Caco-2 (cell line): ENCODE data around the gene PARP11. TPM values are rescaled to one million over a fixed set of nuclear protein-coding genes. Genes with fewer than 3 reads are reported as not detected.

Source experiments
- BruUV-seq: library from RNA; stranded (reverse); fragments of 400-500 nt; replicated peaks from 2 replicates; lab custom pipeline; 2021; lab: Mats Ljungman, UMichigan
- CTCF ChIA-PET: fragments of 300-600 bp; sonication (Branson Sonifier 250); formaldehyde crosslinking; loops from one replicate; lab custom pipeline; 2022; ENCODE audit warnings: antibody characterized with exemption; lab: Charles Lee
- POLR2A ChIA-PET: fragments of 300-600 bp; sonication (Branson Sonifier 250); formaldehyde crosslinking; loops from one replicate; lab custom pipeline; 2022; ENCODE audit warnings: antibody characterized with exemption; lab: Charles Lee
- DNase-seq, 2 experiments: peaks; one replicate each; pipeline versions ENCODE4 v3.0.0 to v3.0.0-alpha.2; 2020 to 2022
- H3K27me3 ChIP-seq: replicated peaks from 2 replicates; pipeline ENCODE4 v1.6.0; 2011; ENCODE audit warnings: low read length; ENCODE audit not compliant: control insufficient read depth, insufficient read depth
- H3K36me3 ChIP-seq: 2 replicates; pipeline ENCODE4 v1.5.1; 2011; ENCODE audit warnings: low read length; ENCODE audit not compliant: control insufficient read depth, insufficient read depth
- H3K4me1 ChIP-seq: fragments of 250-450 bp; sonication (Bioruptor Pico); 2 replicates; pipeline ENCODE4 v1.5.1; 2020; ENCODE audit warnings: mild to moderate bottlenecking
- H3K4me3 ChIP-seq: 2 replicates; pipeline ENCODE4 v1.5.1; 2011; ENCODE audit warnings: low read depth, mild to moderate bottlenecking, control low read depth, low read length
- H3K9me3 ChIP-seq: fragments of 250-450 bp; sonication (Bioruptor Pico); 2 replicates; pipeline ENCODE4 v1.5.1; 2020; ENCODE audit warnings: mild to moderate bottlenecking, moderate library complexity
- H3K27ac Mint-ChIP-seq: one replicate; pipeline ENCODE4 v1.8.0; 2022; ENCODE audit warnings: mixed read lengths; ENCODE audit not compliant: unreplicated experiment
- H3K27me3 Mint-ChIP-seq: one replicate; pipeline ENCODE4 v1.8.0; 2022; ENCODE audit warnings: mixed read lengths; ENCODE audit not compliant: insufficient read depth, unreplicated experiment
- H3K36me3 Mint-ChIP-seq: one replicate; pipeline ENCODE4 v1.8.0; 2022; ENCODE audit warnings: mild to moderate bottlenecking, mixed read lengths; ENCODE audit not compliant: insufficient read depth, unreplicated experiment
- H3K4me1 Mint-ChIP-seq: one replicate; pipeline ENCODE4 v1.8.0; 2022; ENCODE audit warnings: low read depth, mixed read lengths; ENCODE audit not compliant: unreplicated experiment
- H3K4me3 Mint-ChIP-seq: one replicate; pipeline ENCODE4 v1.8.0; 2022; ENCODE audit warnings: mild to moderate bottlenecking, moderate library complexity, mixed read lengths; ENCODE audit not compliant: unreplicated experiment
- H3K9me3 Mint-ChIP-seq: one replicate; pipeline ENCODE4 v1.8.0; 2022; ENCODE audit warnings: mixed read lengths; ENCODE audit not compliant: unreplicated experiment
- intact Hi-C: fragments of 100-400 bp; cut with micrococcal nuclease; formaldehyde crosslinking; loops from one replicate; pipeline ENCODE4 v1.10.0; 2022; ENCODE audit not compliant: unreplicated experiment
- total RNA-seq: library from RNA; stranded (reverse); gene quantifications from 2 replicates; pipeline ENCODE4 v1.2.3, GENCODE V29; 2022
- TF ChIP-seq, protein P1 (sequence below), 2 experiments: fragments of 200-600 bp in 1 of 2; IDR thresholded peaks; 1 replicate in 1 of 2; 2 replicates in 1 of 2; pipeline versions ENCODE4 v1.5.1 to v1.8.0; 2011 to 2022; ENCODE audit warnings: antibody characterized with exemption in 1 of 2, control low read depth in 1 of 2, inconsistent platforms in 1 of 2, low read depth in 1 of 2, low read length in 1 of 2, mild to moderate bottlenecking in 1 of 2, moderate library complexity in 1 of 2; ENCODE audit not compliant: insufficient read depth in 1 of 2, severe bottlenecking in 1 of 2, unreplicated experiment in 1 of 2

PARP11 gene
- total RNA-seq, 1 experiment from 2014 or later, result 18.1 TPM

DNA sequence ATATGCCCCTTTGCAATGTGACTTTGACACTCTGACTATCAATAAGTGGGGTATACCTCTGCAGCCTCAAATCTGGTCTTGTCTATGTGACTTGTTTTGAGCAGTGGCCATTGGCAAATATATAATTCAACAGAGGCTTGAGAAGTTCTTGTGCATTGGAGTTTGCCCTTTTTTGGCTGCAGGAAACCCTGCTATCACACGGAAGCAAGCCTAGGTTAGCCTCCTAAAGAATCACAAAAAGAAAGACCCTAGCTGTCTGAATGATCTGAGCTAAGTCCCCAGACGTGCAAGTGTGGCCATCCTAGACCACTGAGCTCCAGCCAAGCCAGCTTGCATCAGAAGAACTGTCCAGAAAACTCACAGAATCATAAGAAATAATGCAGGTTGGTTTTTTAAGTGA, 31.8 kb upstream of the PARP11 start:
- Histone ChIP-seq H3K9me3 (no peaks in the 10 kb centered on the region), H3K4me1 (no peaks in the 10 kb centered on the region), H3K27me3 (no peaks in the 10 kb centered on the region), H3K4me3 (no peak overlapping the region), H3K36me3 (no peaks in the 10 kb centered on the region)
- ChIA-PET POLR2A (no interaction called here), CTCF (no interaction called here)
- Mint-ChIP-seq H3K36me3 (no peaks in the 10 kb centered on the region), H3K4me3 (no peak overlapping the region), H3K4me1 (no peaks in the 10 kb centered on the region), H3K27me3 (no peaks in the 10 kb centered on the region), H3K9me3 (peaks cover 13% of the 10 kb centered on the region), H3K27ac (no peak overlapping the region)
- TF ChIP-seq, protein P1, sequence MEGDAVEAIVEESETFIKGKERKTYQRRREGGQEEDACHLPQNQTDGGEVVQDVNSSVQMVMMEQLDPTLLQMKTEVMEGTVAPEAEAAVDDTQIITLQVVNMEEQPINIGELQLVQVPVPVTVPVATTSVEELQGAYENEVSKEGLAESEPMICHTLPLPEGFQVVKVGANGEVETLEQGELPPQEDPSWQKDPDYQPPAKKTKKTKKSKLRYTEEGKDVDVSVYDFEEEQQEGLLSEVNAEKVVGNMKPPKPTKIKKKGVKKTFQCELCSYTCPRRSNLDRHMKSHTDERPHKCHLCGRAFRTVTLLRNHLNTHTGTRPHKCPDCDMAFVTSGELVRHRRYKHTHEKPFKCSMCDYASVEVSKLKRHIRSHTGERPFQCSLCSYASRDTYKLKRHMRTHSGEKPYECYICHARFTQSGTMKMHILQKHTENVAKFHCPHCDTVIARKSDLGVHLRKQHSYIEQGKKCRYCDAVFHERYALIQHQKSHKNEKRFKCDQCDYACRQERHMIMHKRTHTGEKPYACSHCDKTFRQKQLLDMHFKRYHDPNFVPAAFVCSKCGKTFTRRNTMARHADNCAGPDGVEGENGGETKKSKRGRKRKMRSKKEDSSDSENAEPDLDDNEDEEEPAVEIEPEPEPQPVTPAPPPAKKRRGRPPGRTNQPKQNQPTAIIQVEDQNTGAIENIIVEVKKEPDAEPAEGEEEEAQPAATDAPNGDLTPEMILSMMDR (IDR thresholded peaks at IDR 0.05; ENCODE audit: insufficient read depth in 1 of 2, low read depth in 1 of 2, low read length in 1 of 2, severe bottlenecking in 1 of 2, unreplicated experiment in 1 of 2), result no peak
- intact Hi-C loops, result no loop called here
- no TSS peak for BruUV-seq
- no peak for DNase-seq

DNA sequence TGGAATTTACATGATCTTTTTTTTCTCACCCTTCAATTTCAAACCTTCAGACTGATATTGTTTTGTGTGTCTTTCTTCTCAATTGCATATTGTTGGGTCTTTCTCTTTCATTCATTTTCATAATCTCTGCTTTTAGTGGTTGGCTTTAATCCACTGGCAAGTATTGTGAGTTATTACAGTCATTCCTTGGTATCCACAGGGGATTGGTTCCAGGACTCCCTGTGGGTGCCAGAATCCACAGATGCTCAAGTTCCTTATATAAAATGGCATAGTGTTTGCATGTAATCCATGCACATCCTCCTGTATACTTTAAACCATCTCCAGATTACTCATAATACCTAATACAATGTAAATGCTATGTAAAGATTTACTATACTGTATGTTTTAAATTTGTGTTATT, 29.7 kb upstream of the PARP11 start:
- BruUV-seq, result no TSS peak
- H3K9me3 Mint-ChIP-seq, result peaks cover 10% of the 10 kb centered on the region
- no peaks in the 10 kb centered on the region for H3K36me3 Mint-ChIP-seq
- Histone ChIP-seq H3K36me3 (no peaks in the 10 kb centered on the region), H3K4me3 (no peak overlapping the region), H3K4me1 (peaks cover 15% of the 10 kb centered on the region), H3K27me3 (no peaks in the 10 kb centered on the region), H3K9me3 (no peaks in the 10 kb centered on the region)
- H3K27ac Mint-ChIP-seq, result no peak overlapping the region
- no peak for DNase-seq
- CTCF ChIA-PET, result no interaction called here
- no peak overlapping the region for H3K4me3 Mint-ChIP-seq
- TF ChIP-seq, protein P1 (IDR thresholded peaks at IDR 0.05; ENCODE audit: insufficient read depth in 1 of 2, low read depth in 1 of 2, low read length in 1 of 2, severe bottlenecking in 1 of 2, unreplicated experiment in 1 of 2), result no peak
- no peaks in the 10 kb centered on the region for H3K27me3 Mint-ChIP-seq
- intact Hi-C loops, result no loop called here
- peaks cover 7% of the 10 kb centered on the region for H3K4me1 Mint-ChIP-seq
- POLR2A ChIA-PET, result no interaction called here

DNA sequence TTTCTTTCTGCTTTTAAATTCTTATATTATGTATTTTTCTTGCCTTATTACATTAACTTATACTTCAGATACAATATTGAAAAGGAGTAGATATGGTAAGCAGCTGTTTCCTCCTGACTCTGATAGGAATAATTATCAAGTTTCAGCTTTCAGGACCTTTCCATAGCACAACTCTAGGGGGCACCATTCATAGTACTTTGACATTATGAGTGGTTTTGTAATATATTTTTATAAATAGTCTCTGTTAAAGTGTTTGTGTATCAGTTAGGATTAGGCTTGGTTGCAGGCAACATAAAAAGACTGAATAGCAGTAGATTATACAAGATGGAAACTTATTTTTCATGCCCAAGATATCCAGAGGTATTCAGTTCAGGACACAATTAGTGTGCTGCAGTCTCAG, 27.9 kb upstream of the PARP11 start:
- Histone ChIP-seq H3K36me3 (no peaks in the 10 kb centered on the region), H3K4me1 (peaks cover 31% of the 10 kb centered on the region), H3K27me3 (no peaks in the 10 kb centered on the region), H3K4me3 (no peak overlapping the region), H3K9me3 (no peaks in the 10 kb centered on the region)
- peaks cover 22% of the 10 kb centered on the region for H3K4me1 Mint-ChIP-seq
- DNase-seq, result no peak
- no peaks in the 10 kb centered on the region for H3K27me3 Mint-ChIP-seq
- BruUV-seq, result no TSS peak
- CTCF ChIA-PET, result no interaction called here
- no peaks in the 10 kb centered on the region for H3K36me3 Mint-ChIP-seq
- intact Hi-C loops, result no loop called here
- no peak overlapping the region for H3K4me3 Mint-ChIP-seq
- H3K27ac Mint-ChIP-seq, result no peak overlapping the region
- H3K9me3 Mint-ChIP-seq, result peaks cover 10% of the 10 kb centered on the region
- TF ChIP-seq, protein P1 (IDR thresholded peaks at IDR 0.05; ENCODE audit: insufficient read depth in 1 of 2, low read depth in 1 of 2, low read length in 1 of 2, severe bottlenecking in 1 of 2, unreplicated experiment in 1 of 2), result peak in 1 of 2 experiments; percentile 12
- POLR2A ChIA-PET, result no interaction called here
